A204.1 (cell line): ENCODE measurements around the gene RNF14.
"Not testable (repeated sequence)": the region's sequence is repeated elsewhere in the genome, so short reads cannot be mapped to it uniquely, and the experiment has no call there.

ENCODE experiments used
- FAIRE-seq: peaks from 2 replicates; lab custom pipeline; 2012; peaks lifted over from hg19 to GRCh38; lab: Jason Lieb, UNC

The RNF14 gene

GRCh38 chr5:141968914-141969608 lies at the start of gene RNF14:
Gene RNF14, plus strand, starts transcription at chr5:141969105. Its CDS starts 4,484 bp downstream, at chr5:141973589.
- no peak for FAIRE-seq

- no peak for FAIRE-seq
Observed at GRCh38 chr5:141919218-141920119, 49.4 kb upstream of the RNF14 start.

GRCh38 chr5:141920771-141921170 lies 48.1 kb upstream of the RNF14 start:
- no peak for FAIRE-seq

GRCh38 chr5:141922827-141923447 lies 46.0 kb upstream of the RNF14 start:
- FAIRE-seq: not testable (repeated sequence)

- FAIRE-seq: peak; percentile 96
Observed at GRCh38 chr5:141923448-141924313, 45.2 kb upstream of the RNF14 start, which contains the start of gene DELE1. Gene DELE1, plus strand, starts transcription at chr5:141923871. Its CDS starts 71 bp downstream, at chr5:141923942.

- FAIRE-seq: no peak
Observed at GRCh38 chr5:141926434-141926833, 42.5 kb upstream of the RNF14 start.

- no peak for FAIRE-seq
Observed at GRCh38 chr5:141928051-141928450, 40.9 kb upstream of the RNF14 start.

GRCh38 chr5:141929398-141930058 lies 39.4 kb upstream of the RNF14 start:
- FAIRE-seq: no peak

- FAIRE-seq: no peak
Observed at GRCh38 chr5:141931694-141932093, 37.2 kb upstream of the RNF14 start.

- FAIRE-seq: no peak
Observed at GRCh38 chr5:141933151-141933550, 35.8 kb upstream of the RNF14 start.

- no peak for FAIRE-seq
Observed at GRCh38 chr5:141934099-141934844, 34.6 kb upstream of the RNF14 start.

GRCh38 chr5:141935538-141935937 lies 33.4 kb upstream of the RNF14 start:
- FAIRE-seq: no peak

- no peak for FAIRE-seq
Observed at GRCh38 chr5:141940695-141941271, 28.1 kb upstream of the RNF14 start.

- no peak for FAIRE-seq
Observed at GRCh38 chr5:141941307-141941706, 27.6 kb upstream of the RNF14 start.

GRCh38 chr5:141941779-141942178 lies 27.1 kb upstream of the RNF14 start:
- FAIRE-seq: no peak

- no peak for FAIRE-seq
Observed at GRCh38 chr5:141942185-141942857, 26.6 kb upstream of the RNF14 start.

- no peak for FAIRE-seq
Observed at GRCh38 chr5:141944076-141944475, 24.8 kb upstream of the RNF14 start.

- FAIRE-seq: no peak
Observed at GRCh38 chr5:141945511-141946051, 23.3 kb upstream of the RNF14 start.

- FAIRE-seq: no peak
Observed at GRCh38 chr5:141947316-141947715, 21.6 kb upstream of the RNF14 start.
